Measurements from ENCODE around the gene DDX3Y.

GRCh38 chrY:12855791-12856275 lies 48.8 kb upstream of the DDX3Y start:
- TF ChIP-seq EP300 (IDR thresholded peaks at IDR 0.05; ENCODE audit: borderline replicate concordance) (no peak), NFIC (IDR thresholded peaks at IDR 0.05) (no peak), YY1 (IDR thresholded peaks at IDR 0.05; ENCODE audit: low read depth) (no peak), EGR1 (IDR thresholded peaks at IDR 0.05) (no peak), CREB1 (IDR thresholded peaks at IDR 0.05; ENCODE audit: low read depth) (no peak), REST (IDR thresholded peaks at IDR 0.05; ENCODE audit: low read depth) (no peak), TAF1 (IDR thresholded peaks at IDR 0.05; ENCODE audit: low read depth) (no peak), ZBTB7A (IDR thresholded peaks at IDR 0.05; ENCODE audit: low read depth) (no peak), MAX (IDR thresholded peaks at IDR 0.05) (no peak), TEAD4 (IDR thresholded peaks at IDR 0.05) (no peak), FOXM1 (IDR thresholded peaks at IDR 0.05; ENCODE audit: borderline replicate concordance, low read depth) (no peak), CEBPB (IDR thresholded peaks at IDR 0.05) (no peak), RAD21 (IDR thresholded peaks at IDR 0.05; ENCODE audit: low read depth) (no peak), TCF12 (IDR thresholded peaks at IDR 0.05; ENCODE audit: low read depth) (no peak)
